ENCODE measurements around the gene CDCA7L. TPM values are rescaled to one million over a fixed set of nuclear protein-coding genes. Genes with fewer than 3 reads are reported as not detected.
"Not testable (repeated sequence)": the region's sequence is repeated elsewhere in the genome, so short reads cannot be mapped to it uniquely, and the experiment has no call there.

Gene CDCA7L
- total RNA-seq, 1 donor from 2014 or later, result 111 TPM

DNA sequence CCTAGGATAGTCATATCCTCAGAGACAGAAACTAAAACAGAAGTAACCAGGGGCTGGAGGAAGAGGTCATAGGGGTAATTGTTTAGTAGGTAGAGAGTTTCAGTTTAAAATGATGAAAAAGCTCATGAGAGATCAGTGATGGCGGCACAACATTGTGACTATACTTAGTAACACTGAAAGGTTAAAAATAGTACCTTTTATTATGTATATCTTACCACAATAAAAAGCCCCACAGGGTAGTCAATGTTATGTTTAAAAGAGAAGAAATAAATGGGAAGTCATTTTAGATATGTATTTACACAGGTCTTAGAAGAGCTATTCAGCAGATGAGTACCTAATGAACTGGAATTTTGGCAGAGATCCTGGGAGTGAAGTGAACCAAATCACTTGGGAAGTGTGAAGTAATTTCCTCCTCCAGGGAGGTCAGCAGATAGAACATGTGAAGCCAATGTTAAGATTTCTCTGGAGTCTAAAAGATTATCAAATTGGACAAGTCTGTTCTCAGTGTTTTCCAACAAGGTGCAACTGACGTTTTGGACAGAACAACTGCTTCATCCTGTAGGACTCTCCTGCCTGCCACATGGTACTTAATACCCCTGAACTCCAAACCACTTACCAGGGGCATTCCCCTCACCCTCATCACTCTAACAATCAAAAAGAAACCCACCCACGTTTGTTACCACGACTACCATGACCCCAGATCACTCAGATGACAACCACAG lies 6.4 kb downstream of the CDCA7L start:
- intact Hi-C loops (cut with micrococcal nuclease), result loop anchor here (1.0 to 5.0 kb wide), 9 partner anchors 40 to 1438 kb away; partner anchors contain the start of genes DNAH11 and KLHL7
- peak; percentile 79 for DNase-seq
- H3K9me3 Mint-ChIP-seq, result peaks cover 10% of the 10 kb centered on the region
- H3K27me3 Mint-ChIP-seq, result no peaks in the 10 kb centered on the region
- H3K36me3 Mint-ChIP-seq (ENCODE audit: low read depth), result peaks cover 59% of the 10 kb centered on the region
- peak overlapping the region; percentile 72 for H3K4me3 Mint-ChIP-seq
- peaks cover 66% of the 10 kb centered on the region for H3K4me1 Mint-ChIP-seq
- peak overlapping the region; percentile 95 for H3K27ac Mint-ChIP-seq

DNA sequence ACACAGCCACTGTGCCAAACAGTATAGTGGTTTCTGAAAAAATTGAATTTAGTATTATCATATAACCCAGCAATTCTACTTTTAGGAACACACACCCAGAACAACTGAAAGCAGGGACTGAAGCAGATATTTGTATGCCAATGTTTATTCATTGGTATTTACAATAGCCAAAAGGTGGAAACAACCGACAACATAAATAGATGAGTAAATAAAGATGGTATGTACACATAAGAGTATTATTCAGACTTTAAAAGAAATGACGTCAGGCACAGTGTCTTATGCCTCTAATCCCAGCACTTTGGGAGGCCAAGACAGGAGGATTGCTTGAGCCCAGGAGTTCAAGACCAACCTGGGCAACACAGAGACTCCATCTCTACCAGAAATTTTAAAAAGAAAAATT lies 7.2 kb downstream of the CDCA7L start:
- Mint-ChIP-seq H3K4me3 (peak overlapping the region; percentile 72), H3K36me3 (ENCODE audit: low read depth) (peaks cover 62% of the 10 kb centered on the region), H3K27me3 (no peaks in the 10 kb centered on the region), H3K27ac (peak overlapping the region; percentile 95), H3K4me1 (peaks cover 63% of the 10 kb centered on the region), H3K9me3 (peaks cover 10% of the 10 kb centered on the region)
- no peak for DNase-seq
- intact Hi-C loops (cut with micrococcal nuclease), result loop anchor here (2.0 to 5.0 kb wide), 6 partner anchors 40 to 1439 kb away; partner anchors contain the start of genes DNAH11 and KLHL7

DNA sequence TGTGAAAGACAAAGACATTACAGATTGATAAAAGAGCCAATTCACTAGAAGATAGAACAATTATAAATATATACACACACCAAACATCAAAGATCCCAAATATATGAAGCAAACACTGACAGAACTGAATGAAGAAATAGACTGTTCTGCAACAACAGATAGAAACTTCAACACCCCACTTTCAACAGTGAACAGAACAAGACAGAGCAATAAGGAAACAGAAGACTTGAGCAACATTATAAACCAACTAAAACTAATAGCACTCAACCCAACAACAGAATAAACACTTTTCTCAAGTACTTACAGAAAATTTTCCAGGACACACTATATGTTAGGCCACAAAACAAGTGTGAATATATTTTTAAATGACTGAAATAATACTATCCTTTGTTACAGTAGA lies 10.9 kb downstream of the CDCA7L start:
- intact Hi-C loops (cut with micrococcal nuclease), result loop anchor here (5.0 kb wide), 4 partner anchors 393 to 1442 kb away; partner anchors contain the start of genes DNAH11 and KLHL7
- DNase-seq, result no peak
- no peaks in the 10 kb centered on the region for H3K27me3 Mint-ChIP-seq

DNA sequence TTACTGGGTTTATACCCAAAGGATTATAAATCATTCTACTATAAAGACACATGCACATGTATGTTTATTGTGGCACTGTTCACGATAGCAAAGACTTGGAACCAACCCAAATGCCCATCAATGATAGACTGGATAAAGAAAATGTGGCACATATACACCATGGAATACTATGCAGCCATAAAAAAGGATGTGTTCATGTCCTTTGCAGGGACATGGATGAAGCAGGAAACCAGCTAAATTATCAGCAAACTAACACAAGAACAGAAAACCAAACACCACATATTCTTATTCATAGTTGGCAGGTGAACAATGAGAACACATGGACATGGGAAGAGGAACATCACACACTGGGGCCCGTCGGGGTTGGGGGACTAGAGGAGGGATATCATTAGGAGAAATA lies 12.4 kb downstream of the CDCA7L start:
- H3K36me3 Mint-ChIP-seq (ENCODE audit: low read depth), result peaks cover 71% of the 10 kb centered on the region
- H3K4me1 Mint-ChIP-seq, result peaks cover 21% of the 10 kb centered on the region
- H3K4me3 Mint-ChIP-seq; DNase-seq; H3K27me3 Mint-ChIP-seq; intact Hi-C loops (cut with micrococcal nuclease): not testable (repeated sequence)
- peak overlapping the region; percentile 72 for H3K27ac Mint-ChIP-seq
- H3K9me3 Mint-ChIP-seq, result peaks cover 24% of the 10 kb centered on the region

More for the DNA sequence above, 10.9 kb downstream of the CDCA7L start:
- peaks cover 22% of the 10 kb centered on the region for H3K9me3 Mint-ChIP-seq
- peaks cover 33% of the 10 kb centered on the region for H3K4me1 Mint-ChIP-seq
- H3K27ac Mint-ChIP-seq, result no peak overlapping the region
- no peak overlapping the region for H3K4me3 Mint-ChIP-seq
- peaks cover 68% of the 10 kb centered on the region for H3K36me3 Mint-ChIP-seq (ENCODE audit: low read depth)

DNA sequence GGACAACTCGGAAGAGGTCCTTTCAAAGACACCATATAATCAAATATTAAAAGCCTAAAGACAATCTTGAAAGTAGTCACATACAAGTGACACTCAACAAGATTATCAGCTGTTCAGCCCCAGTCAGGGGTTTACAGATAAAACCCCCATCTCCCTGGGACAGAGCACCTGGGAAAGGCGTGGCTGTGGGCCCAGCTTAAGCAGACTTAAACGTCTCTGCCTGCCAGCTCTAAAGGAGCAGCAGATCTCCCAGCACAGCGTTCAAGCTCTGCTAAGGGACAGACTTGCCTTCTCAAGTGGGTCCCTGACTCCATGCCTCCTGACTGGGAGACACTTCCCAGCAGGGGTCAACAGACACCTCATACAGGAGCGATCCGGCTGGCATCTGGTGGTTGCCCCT lies 18.0 kb downstream of the CDCA7L start:
- H3K9me3 Mint-ChIP-seq, result peaks cover 14% of the 10 kb centered on the region
- intact Hi-C loops (cut with micrococcal nuclease), result no loop called here
- no peak overlapping the region for H3K4me3 Mint-ChIP-seq
- H3K27me3 Mint-ChIP-seq, result no peaks in the 10 kb centered on the region
- no peak overlapping the region for H3K27ac Mint-ChIP-seq
- no peak for DNase-seq
- peaks cover 43% of the 10 kb centered on the region for H3K36me3 Mint-ChIP-seq (ENCODE audit: low read depth)
- H3K4me1 Mint-ChIP-seq, result peaks cover 5% of the 10 kb centered on the region

DNA sequence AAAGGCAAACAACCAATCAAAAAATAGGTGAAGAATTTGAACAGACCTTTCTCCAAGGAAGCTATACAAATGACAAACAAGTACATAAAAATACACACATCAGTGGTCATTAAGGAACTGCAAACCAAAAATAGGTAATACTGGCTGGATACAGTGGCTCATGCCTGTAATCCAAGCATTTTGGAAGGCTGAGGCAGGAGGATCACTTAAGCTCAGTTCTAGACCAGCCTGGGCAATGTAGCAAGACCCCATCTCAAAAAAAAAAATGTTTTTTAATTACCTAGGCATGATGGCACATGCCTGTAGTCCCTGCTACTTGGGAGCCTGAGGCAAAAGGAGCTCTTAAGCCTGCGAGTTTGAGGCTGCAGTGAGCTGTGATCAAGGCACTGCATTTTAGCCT lies 19.3 kb downstream of the CDCA7L start:
- DNase-seq, result no peak
- Mint-ChIP-seq H3K27ac (no peak overlapping the region), H3K27me3 (no peaks in the 10 kb centered on the region), H3K36me3 (ENCODE audit: low read depth) (peaks cover 36% of the 10 kb centered on the region), H3K4me1 (peaks cover 5% of the 10 kb centered on the region), H3K9me3 (peaks cover 14% of the 10 kb centered on the region), H3K4me3 (no peak overlapping the region)
- intact Hi-C loops (cut with micrococcal nuclease), result no loop called here

DNA sequence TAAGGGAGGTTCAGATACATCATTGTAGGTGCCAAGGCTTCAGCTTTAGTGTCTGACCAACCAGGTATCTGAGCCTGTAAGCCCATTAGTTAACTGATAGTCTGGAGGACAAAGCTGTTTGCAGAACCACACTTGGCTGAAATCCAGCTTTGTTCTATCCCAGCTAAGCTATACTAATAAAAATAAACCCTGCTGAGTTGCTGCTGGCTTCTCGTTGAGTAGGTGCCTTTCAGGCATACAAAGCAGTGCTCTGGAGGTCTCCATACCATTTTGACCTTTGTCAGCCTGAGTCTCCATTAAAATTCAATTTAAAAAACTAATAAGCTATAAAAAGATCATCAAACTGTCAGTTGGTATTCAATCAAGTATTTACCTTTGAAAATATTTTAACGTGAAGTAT lies 22.0 kb downstream of the CDCA7L start:
- Mint-ChIP-seq H3K4me3 (no peak overlapping the region), H3K9me3 (no peaks in the 10 kb centered on the region), H3K27me3 (no peaks in the 10 kb centered on the region), H3K4me1 (peaks cover under 1% of the 10 kb centered on the region), H3K27ac (no peak overlapping the region), H3K36me3 (ENCODE audit: low read depth) (peaks cover 14% of the 10 kb centered on the region)
- DNase-seq, result no peak
- intact Hi-C loops (cut with micrococcal nuclease), result no loop called here

DNA sequence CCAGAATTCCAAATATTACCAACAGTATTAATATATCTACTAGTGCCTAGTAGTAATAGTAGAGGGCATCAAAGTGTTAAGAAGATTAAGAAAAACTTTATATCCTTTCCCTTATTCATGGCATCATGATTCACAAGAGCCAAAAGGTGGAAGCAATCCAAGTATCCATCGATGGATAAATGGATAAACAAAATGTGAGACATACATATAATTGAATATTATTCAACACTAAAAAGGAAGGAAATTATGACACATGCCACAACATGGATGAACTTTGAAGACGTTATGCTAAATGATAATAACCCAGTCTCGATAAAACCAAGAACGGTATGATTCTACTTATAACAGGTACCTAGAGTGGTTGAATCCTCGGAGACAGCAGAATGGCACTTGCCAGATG lies 23.1 kb downstream of the CDCA7L start:
- intact Hi-C loops (cut with micrococcal nuclease), result no loop called here
- Mint-ChIP-seq H3K36me3 (ENCODE audit: low read depth) (peaks cover 11% of the 10 kb centered on the region), H3K4me3 (no peak overlapping the region), H3K4me1 (no peaks in the 10 kb centered on the region), H3K27me3 (no peaks in the 10 kb centered on the region), H3K27ac (no peak overlapping the region), H3K9me3 (no peaks in the 10 kb centered on the region)
- no peak for DNase-seq

DNA sequence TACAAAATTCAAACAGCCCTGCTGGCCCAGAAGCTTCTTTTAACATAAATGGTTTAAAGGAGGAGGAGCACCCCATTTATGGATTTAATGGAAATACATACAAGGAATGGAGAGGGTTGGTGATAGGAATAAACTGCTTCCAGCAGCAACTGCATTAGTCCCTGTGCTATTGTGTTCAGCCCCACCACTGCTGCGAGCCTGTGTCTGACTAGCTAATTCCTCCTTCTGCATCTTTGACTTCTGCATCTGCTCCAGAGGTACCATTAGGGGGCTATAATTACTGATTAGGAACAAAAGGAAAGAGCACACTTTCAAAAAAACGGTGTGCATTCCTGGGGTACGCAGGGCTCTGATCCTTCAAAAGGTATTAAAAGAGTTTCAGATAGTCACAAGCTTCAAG lies 24.8 kb downstream of the CDCA7L start:
- intact Hi-C loops (cut with micrococcal nuclease), result no loop called here
- H3K9me3 Mint-ChIP-seq, result no peaks in the 10 kb centered on the region
- peaks cover 13% of the 10 kb centered on the region for H3K36me3 Mint-ChIP-seq (ENCODE audit: low read depth)

DNA sequence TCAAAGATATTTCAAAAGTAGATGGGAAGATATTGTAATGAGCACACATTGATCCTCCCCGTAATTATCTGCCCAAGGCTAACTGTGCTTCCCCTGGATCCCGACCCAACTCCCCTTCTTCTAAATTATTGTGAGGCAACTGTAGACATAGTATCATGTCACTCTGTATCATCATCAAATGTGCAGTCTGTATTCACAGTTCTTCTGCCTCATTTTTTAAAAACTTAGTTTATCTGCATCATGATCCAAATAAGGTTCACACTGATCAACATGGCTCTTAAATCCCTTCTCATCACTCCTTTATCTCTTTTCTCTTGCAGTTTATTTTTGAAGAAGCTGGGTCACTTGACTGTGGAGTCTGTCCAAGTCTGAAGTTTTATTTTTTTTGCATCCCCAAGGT lies 27.5 kb downstream of the CDCA7L start:
- no peaks in the 10 kb centered on the region for H3K4me1 Mint-ChIP-seq
- DNase-seq, result no peak
- intact Hi-C loops (cut with micrococcal nuclease), result no loop called here
- peaks cover 33% of the 10 kb centered on the region for H3K36me3 Mint-ChIP-seq (ENCODE audit: low read depth)
- no peaks in the 10 kb centered on the region for H3K27me3 Mint-ChIP-seq
- H3K27ac Mint-ChIP-seq, result no peak overlapping the region
- no peak overlapping the region for H3K4me3 Mint-ChIP-seq
- H3K9me3 Mint-ChIP-seq, result no peaks in the 10 kb centered on the region

More for the DNA sequence above, 24.8 kb downstream of the CDCA7L start:
- DNase-seq, result no peak
- Mint-ChIP-seq H3K4me1 (no peaks in the 10 kb centered on the region), H3K27me3 (no peaks in the 10 kb centered on the region), H3K27ac (no peak overlapping the region), H3K4me3 (no peak overlapping the region)

DNA sequence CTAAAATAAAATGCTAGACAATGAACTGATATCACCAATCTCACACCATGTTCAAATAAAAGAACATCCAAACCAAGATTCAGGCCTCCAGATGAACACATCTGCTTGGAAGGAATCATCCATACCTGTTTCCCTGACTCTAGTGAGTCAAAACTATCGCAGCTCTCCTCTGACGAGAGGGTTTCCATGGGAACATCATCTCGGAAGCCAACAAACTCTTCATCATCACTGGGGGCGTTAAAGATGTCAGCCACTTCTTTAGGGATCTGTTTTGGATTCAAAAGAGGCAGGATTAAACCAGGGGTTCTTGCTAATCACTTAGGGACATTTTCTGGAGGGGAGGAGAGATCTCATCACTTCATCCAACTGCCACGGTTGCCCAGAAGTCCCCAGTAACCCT lies 29.1 kb downstream of the CDCA7L start:
- no peak overlapping the region for H3K4me3 Mint-ChIP-seq
- H3K9me3 Mint-ChIP-seq, result no peaks in the 10 kb centered on the region
- intact Hi-C loops (cut with micrococcal nuclease), result no loop called here
- no peaks in the 10 kb centered on the region for H3K27me3 Mint-ChIP-seq
- no peak overlapping the region for H3K27ac Mint-ChIP-seq
- peaks cover 41% of the 10 kb centered on the region for H3K36me3 Mint-ChIP-seq (ENCODE audit: low read depth)
- no peak for DNase-seq
- H3K4me1 Mint-ChIP-seq, result no peaks in the 10 kb centered on the region

DNA sequence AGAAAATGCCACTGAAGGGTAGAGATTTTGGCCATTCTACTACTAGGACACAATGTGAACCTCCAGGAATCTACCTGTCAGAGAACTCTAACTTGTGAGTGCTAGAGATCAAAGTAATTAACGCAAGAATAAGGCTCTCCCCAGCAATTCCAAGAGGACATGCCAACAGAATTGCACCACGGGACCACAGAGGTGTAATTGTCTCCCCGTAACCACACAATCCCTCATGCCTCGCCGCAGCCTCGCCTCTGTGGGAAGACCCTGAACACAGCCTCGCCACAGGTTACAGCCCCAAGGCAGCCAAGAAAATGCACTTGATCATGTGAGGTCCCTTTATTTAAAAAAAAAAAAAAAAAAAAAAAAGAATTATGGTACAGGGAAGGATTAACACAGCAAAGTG lies 29.5 kb downstream of the CDCA7L start:
- H3K9me3 Mint-ChIP-seq, result no peaks in the 10 kb centered on the region
- DNase-seq, result no peak
- H3K4me3 Mint-ChIP-seq, result no peak overlapping the region
- H3K27me3 Mint-ChIP-seq, result no peaks in the 10 kb centered on the region
- intact Hi-C loops (cut with micrococcal nuclease), result no loop called here
- peaks cover 43% of the 10 kb centered on the region for H3K36me3 Mint-ChIP-seq (ENCODE audit: low read depth)
- H3K27ac Mint-ChIP-seq, result no peak overlapping the region
- no peaks in the 10 kb centered on the region for H3K4me1 Mint-ChIP-seq

DNA sequence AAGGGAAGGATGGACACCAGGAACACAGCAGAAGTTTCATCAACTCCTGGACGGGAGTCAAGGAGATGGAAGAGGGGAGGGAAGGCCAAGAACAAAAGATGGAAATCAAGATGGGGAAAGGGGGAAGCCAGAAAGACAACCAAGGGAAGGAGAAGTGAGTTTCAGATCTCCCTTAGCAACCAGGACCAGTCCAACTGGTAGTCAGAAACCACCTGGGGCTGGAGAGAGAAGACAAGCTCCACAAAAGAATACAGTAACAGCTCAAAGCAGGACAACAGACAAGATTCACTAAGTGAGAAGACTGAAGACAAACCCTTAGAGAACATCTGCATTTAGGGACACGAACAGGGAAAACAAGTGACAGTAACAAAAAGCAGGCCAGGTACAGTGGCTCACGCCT lies 30.6 kb downstream of the CDCA7L start:
- no peak for DNase-seq
- intact Hi-C loops (cut with micrococcal nuclease), result no loop called here
- Mint-ChIP-seq H3K27ac (peak overlapping the region; percentile 45), H3K4me3 (no peak overlapping the region), H3K4me1 (no peaks in the 10 kb centered on the region), H3K36me3 (ENCODE audit: low read depth) (peaks cover 43% of the 10 kb centered on the region), H3K27me3 (no peaks in the 10 kb centered on the region), H3K9me3 (no peaks in the 10 kb centered on the region)

DNA sequence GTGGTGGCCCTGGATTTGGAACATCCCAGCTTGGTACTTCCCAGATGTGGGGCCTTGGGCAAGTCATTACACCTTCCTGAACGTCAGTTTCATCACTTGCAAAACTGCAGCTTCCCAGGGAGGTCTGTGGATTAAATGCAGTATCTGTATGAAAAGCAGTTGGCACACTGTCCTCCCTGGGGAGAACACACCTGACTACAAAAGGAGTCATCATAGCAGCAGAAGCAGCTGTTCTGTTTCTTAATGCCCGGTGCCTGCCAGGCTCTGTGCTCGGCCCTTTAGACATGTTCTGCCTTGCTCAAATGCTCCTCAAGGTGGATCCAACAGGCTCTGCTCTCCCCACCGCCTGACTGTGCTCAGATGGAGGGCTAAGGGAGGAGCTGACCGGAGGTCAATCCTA lies 31.0 kb downstream of the CDCA7L start:
- intact Hi-C loops (cut with micrococcal nuclease), result no loop called here
- H3K4me3 Mint-ChIP-seq, result no peak overlapping the region
- no peaks in the 10 kb centered on the region for H3K4me1 Mint-ChIP-seq
- H3K27me3 Mint-ChIP-seq, result no peaks in the 10 kb centered on the region
- H3K9me3 Mint-ChIP-seq, result no peaks in the 10 kb centered on the region
- H3K27ac Mint-ChIP-seq, result no peak overlapping the region
- DNase-seq, result no peak
- peaks cover 46% of the 10 kb centered on the region for H3K36me3 Mint-ChIP-seq (ENCODE audit: low read depth)

Data from activated CD4-positive, alpha-beta T cell treated with anti-CD3 and anti-CD28 coated beads, Interleukin-2, amount 10 ng/mL, durations not matched to agents 24 days and 14 days (primary cell).